ENCODE data around the gene FYTTD1.
A peak's percentile ranks its signal among the peaks of the same experiment; 100 is the strongest.

FYTTD1 gene

GRCh38 chr3:197807969-197808587, 58.4 kb downstream of the FYTTD1 start:
- no peak for DNase-seq (ENCODE audit: low read depth)
- TF ChIP-seq CTCF (IDR thresholded peaks at IDR 0.05; ENCODE audit: control insufficient read depth, insufficient read depth, low read depth, low read length, missing control alignments) = no peak
- H3K4me3 ChIP-seq (ENCODE audit: control insufficient read depth, low read depth, low read length) = no peak overlapping the region

GRCh38 chr3:197809356-197810020, 59.8 kb downstream of the FYTTD1 start:
- no peak for TF ChIP-seq CTCF (IDR thresholded peaks at IDR 0.05; ENCODE audit: control insufficient read depth, insufficient read depth, low read depth, low read length, missing control alignments)
- peak; percentile 71 for DNase-seq (ENCODE audit: low read depth)
- no peak overlapping the region for H3K4me3 ChIP-seq (ENCODE audit: control insufficient read depth, low read depth, low read length)

GRCh38 chr3:197810901-197811300, 61.2 kb downstream of the FYTTD1 start:
- H3K4me3 ChIP-seq (ENCODE audit: control insufficient read depth, low read depth, low read length) = no peak overlapping the region
- no peak for TF ChIP-seq CTCF (IDR thresholded peaks at IDR 0.05; ENCODE audit: control insufficient read depth, insufficient read depth, low read depth, low read length, missing control alignments)
- DNase-seq (ENCODE audit: low read depth) = no peak

- TF ChIP-seq CTCF (IDR thresholded peaks at IDR 0.05; ENCODE audit: control insufficient read depth, insufficient read depth, low read depth, low read length, missing control alignments) = no peak
- H3K4me3 ChIP-seq (ENCODE audit: control insufficient read depth, low read depth, low read length) = no peak overlapping the region
- peak; percentile 77 for DNase-seq (ENCODE audit: low read depth)
Observed at GRCh38 chr3:197811343-197811742, 61.7 kb downstream of the FYTTD1 start.

- no peak for DNase-seq (ENCODE audit: low read depth)
- no peak overlapping the region for H3K4me3 ChIP-seq (ENCODE audit: control insufficient read depth, low read depth, low read length)
- no peak for TF ChIP-seq CTCF (IDR thresholded peaks at IDR 0.05; ENCODE audit: control insufficient read depth, insufficient read depth, low read depth, low read length, missing control alignments)
Observed at GRCh38 chr3:197814372-197814771, 64.7 kb downstream of the FYTTD1 start.

- H3K4me3 ChIP-seq (ENCODE audit: control insufficient read depth, low read depth, low read length) = no peak overlapping the region
- no peak for DNase-seq (ENCODE audit: low read depth)
- no peak for TF ChIP-seq CTCF (IDR thresholded peaks at IDR 0.05; ENCODE audit: control insufficient read depth, insufficient read depth, low read depth, low read length, missing control alignments)
Observed at GRCh38 chr3:197820550-197821335, 71.1 kb downstream of the FYTTD1 start.

Measured in AG09309 (cell line).